ENCODE data around the gene ETV5. TPM values are rescaled to one million over a fixed set of nuclear protein-coding genes. Genes with fewer than 3 reads are reported as not detected.

The ETV5 gene
- total and polyA plus RNA-seq, 2 donors (not counting 1 experiment from before 2014, with no cell fraction given): 0.12 to 0.74 TPM

DNA sequence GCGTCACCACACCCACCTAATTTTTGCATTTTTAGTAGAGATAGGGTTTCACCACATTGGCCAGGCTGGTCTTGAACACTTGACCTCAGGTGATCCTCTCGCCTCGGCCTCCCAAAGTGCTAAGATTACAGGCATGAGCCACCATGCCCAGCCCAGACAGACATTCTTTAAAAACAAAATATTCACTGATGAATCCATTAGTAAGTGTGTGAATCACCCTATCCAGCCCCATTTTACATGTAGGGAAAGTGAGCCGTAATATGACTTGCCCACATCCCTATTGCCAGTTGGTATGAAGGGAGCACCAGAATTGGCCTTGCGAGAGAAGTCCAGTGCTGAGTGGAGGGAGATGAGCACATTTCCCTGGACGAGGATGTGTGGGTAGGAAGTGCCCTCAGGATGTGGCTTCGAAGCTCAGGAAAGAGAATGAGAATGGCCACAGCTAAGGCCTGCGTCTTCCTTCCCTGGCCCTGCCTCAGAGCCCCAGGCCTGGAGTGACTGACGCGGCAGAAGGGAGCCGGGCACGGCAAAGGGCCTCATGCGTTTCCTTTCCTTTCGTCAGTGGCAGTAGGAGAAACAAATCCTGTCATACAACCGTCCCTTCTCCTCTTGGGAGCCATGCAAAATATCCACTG, 28.3 kb upstream of the ETV5 start:
- no peak overlapping the region for H3K4me2 ChIP-seq (replicated peaks; ENCODE audit: low read depth, low read length, poor library complexity, severe bottlenecking)
- Mint-ChIP-seq H3K4me1 (no peaks in the 10 kb centered on the region), H3K4me3 (no peak overlapping the region), H3K9me3 (ENCODE audit: insufficient read depth) (no peaks in the 10 kb centered on the region), H3K27me3 (peaks cover 4% of the 10 kb centered on the region), H3K27ac (no peak overlapping the region)
- TF ChIP-seq EZH2 (IDR thresholded peaks at IDR 0.05; ENCODE audit: borderline replicate concordance, insufficient read depth, low read depth, low read length, poor library complexity, severe bottlenecking): no peak
- no peak for TF ChIP-seq CTCF (IDR thresholded peaks at IDR 0.05)
- ChIA-PET POLR2A (no interaction called here), CTCF (no interaction called here)
- H3K9ac ChIP-seq (ENCODE audit: low read length): no peak overlapping the region
- no peaks in the 10 kb centered on the region for H3K4me1 ChIP-seq (ENCODE audit: control insufficient read depth in 2 of 2, insufficient read depth in 2 of 2, low read length in 2 of 2)
- H3K4me3 ChIP-seq (ENCODE audit: control extremely low read depth in 1 of 5, extremely low read depth in 1 of 5, insufficient read depth in 1 of 5, low read depth in 2 of 5, low read length in 4 of 5): no peak overlapping the region
- ATAC-seq (ENCODE audit: low read depth) (no peak), DNase-seq (no peak)
- no peak overlapping the region for H3K27ac ChIP-seq (ENCODE audit: low read length in 2 of 2)
- peaks cover 0 to 3% (median 0%) of the 10 kb centered on the region in 4 experiments for H3K27me3 ChIP-seq (replicated peaks in 1 of 4; ENCODE audit: control extremely low read depth in 1 of 4, control insufficient read depth in 3 of 4, insufficient read depth in 4 of 4, low read length in 3 of 4)
- intact Hi-C loops (cut with micrococcal nuclease): no loop called here
- WGBS (ENCODE audit: insufficient coverage): 89% methylated on average over 5 of the region's 15 CpGs
- H3K9me3 ChIP-seq (ENCODE audit: control extremely low read depth in 1 of 3, control insufficient read depth in 2 of 3, insufficient read depth in 1 of 3, low read length in 2 of 3): no peaks in the 10 kb centered on the region
- H3K36me3 ChIP-seq (replicated peaks in 1 of 2; ENCODE audit: control extremely low read depth in 1 of 2, control insufficient read depth in 1 of 2, extremely low read depth in 1 of 2, insufficient read depth in 2 of 2, low read length in 1 of 2): no peaks in the 10 kb centered on the region
- H3K79me2 ChIP-seq (ENCODE audit: control insufficient read depth, insufficient read depth, low read length): no peaks in the 10 kb centered on the region
- no peaks in the 10 kb centered on the region for H4K20me1 ChIP-seq (ENCODE audit: control insufficient read depth, insufficient read depth, low read length, poor library complexity, severe bottlenecking)
- H2AFZ ChIP-seq (ENCODE audit: insufficient read depth, low read depth, low read length, poor library complexity, severe bottlenecking): no peak overlapping the region

DNA sequence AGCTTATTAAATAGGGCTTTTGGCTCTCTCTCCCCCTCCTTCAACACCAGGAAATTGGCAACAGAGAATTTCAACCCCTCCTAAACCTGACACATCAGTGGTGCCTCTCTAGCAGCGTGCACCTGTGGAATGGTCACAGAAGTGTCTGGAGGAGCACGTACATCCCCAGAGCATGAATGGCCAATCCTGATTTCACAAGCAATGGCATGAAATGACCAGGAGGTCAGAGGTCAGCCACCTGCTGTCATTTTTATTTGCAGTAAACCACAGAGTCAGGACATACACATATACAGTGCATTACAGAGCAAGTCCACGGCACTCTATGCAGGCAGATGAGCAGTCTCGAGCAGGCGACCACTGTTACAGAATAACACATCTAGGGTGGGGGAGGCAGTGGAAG, 25.1 kb upstream of the ETV5 start:
- intact Hi-C loops (cut with micrococcal nuclease): no loop called here

More for the DNA sequence above, 25.1 kb upstream of the ETV5 start:
- no peak for ATAC-seq (ENCODE audit: low read depth)
- Mint-ChIP-seq H3K4me3 (no peak overlapping the region), H3K4me1 (no peaks in the 10 kb centered on the region), H3K27me3 (no peaks in the 10 kb centered on the region), H3K27ac (no peak overlapping the region), H3K9me3 (ENCODE audit: insufficient read depth) (no peaks in the 10 kb centered on the region)
- H3K9me3 ChIP-seq (ENCODE audit: control extremely low read depth in 1 of 3, control insufficient read depth in 2 of 3, insufficient read depth in 1 of 3, low read length in 2 of 3): no peaks in the 10 kb centered on the region
- no peak overlapping the region for H3K27ac ChIP-seq (ENCODE audit: low read length in 2 of 2)
- H3K27me3 ChIP-seq (replicated peaks in 1 of 4; ENCODE audit: control extremely low read depth in 1 of 4, control insufficient read depth in 3 of 4, insufficient read depth in 4 of 4, low read length in 3 of 4): no peaks in the 10 kb centered on the region
- TF ChIP-seq EZH2 (IDR thresholded peaks at IDR 0.05; ENCODE audit: borderline replicate concordance, insufficient read depth, low read depth, low read length, poor library complexity, severe bottlenecking) (no peak), CTCF (IDR thresholded peaks at IDR 0.05) (no peak)
- no peak overlapping the region for H3K9ac ChIP-seq (ENCODE audit: low read length)
- no peaks in the 10 kb centered on the region for H3K79me2 ChIP-seq (ENCODE audit: control insufficient read depth, insufficient read depth, low read length)
- DNase-seq: no peak
- H2AFZ ChIP-seq (ENCODE audit: insufficient read depth, low read depth, low read length, poor library complexity, severe bottlenecking): no peak overlapping the region
- H3K36me3 ChIP-seq (replicated peaks in 1 of 2; ENCODE audit: control extremely low read depth in 1 of 2, control insufficient read depth in 1 of 2, extremely low read depth in 1 of 2, insufficient read depth in 2 of 2, low read length in 1 of 2): no peaks in the 10 kb centered on the region
- WGBS (ENCODE audit: insufficient coverage): 98% methylated on average over 4 of the region's 5 CpGs
- H3K4me1 ChIP-seq (ENCODE audit: control insufficient read depth in 2 of 2, insufficient read depth in 2 of 2, low read length in 2 of 2): no peaks in the 10 kb centered on the region
- H3K4me3 ChIP-seq (ENCODE audit: control extremely low read depth in 1 of 5, extremely low read depth in 1 of 5, insufficient read depth in 1 of 5, low read depth in 2 of 5, low read length in 4 of 5): no peak overlapping the region
- CTCF ChIA-PET: interaction anchor here (0.5 to 0.6 kb wide), 2 partner anchors 13 to 258 kb away, joined by 3 read pairs; no protein-coding TSS in a partner anchor
- no peak overlapping the region for H3K4me2 ChIP-seq (replicated peaks; ENCODE audit: low read depth, low read length, poor library complexity, severe bottlenecking)
- POLR2A ChIA-PET: no interaction called here
- no peaks in the 10 kb centered on the region for H4K20me1 ChIP-seq (ENCODE audit: control insufficient read depth, insufficient read depth, low read length, poor library complexity, severe bottlenecking)
